ENCODE measurements around the gene AP3B1.

Gene AP3B1

GRCh38 chr5:78294248-78295034, at the start of gene AP3B1:
AP3B1 (minus strand) TSS chr5:78294698; CDS start chr5:78294579, 119 bp downstream.
- DNase-seq, result peak; percentile 87 to 94 (median 94)

- DNase-seq, result no peak
These were observed 46.9 kb upstream of the AP3B1 start for GRCh38 chr5:78341440-78341839.

- no peak for DNase-seq
These were observed 45.3 kb upstream of the AP3B1 start for GRCh38 chr5:78339617-78340436.

- DNase-seq, result no peak
These were observed 42.2 kb upstream of the AP3B1 start for GRCh38 chr5:78336698-78337097.

- no peak for DNase-seq
These were observed 41.5 kb upstream of the AP3B1 start for GRCh38 chr5:78335976-78336375.

- DNase-seq, result no peak
These were observed 40.3 kb upstream of the AP3B1 start for GRCh38 chr5:78334811-78335210.

GRCh38 chr5:78331523-78332080, 37.1 kb upstream of the AP3B1 start:
- DNase-seq, result no peak

GRCh38 chr5:78328585-78329173, 34.2 kb upstream of the AP3B1 start:
- no peak for DNase-seq

GRCh38 chr5:78327761-78328510, 33.4 kb upstream of the AP3B1 start:
- DNase-seq, result no peak

- no peak for DNase-seq
These were observed 32.4 kb upstream of the AP3B1 start for GRCh38 chr5:78326930-78327329.

- no peak for DNase-seq
These were observed 28.7 kb upstream of the AP3B1 start for GRCh38 chr5:78323241-78323640.

- no peak for DNase-seq
These were observed 25.9 kb upstream of the AP3B1 start for GRCh38 chr5:78320401-78320800.

- no peak for DNase-seq
These were observed 23.8 kb upstream of the AP3B1 start for GRCh38 chr5:78318337-78318736.

- no peak for DNase-seq
These were observed 23.0 kb upstream of the AP3B1 start for GRCh38 chr5:78317515-78317914.

GRCh38 chr5:78308703-78309102, 14.2 kb upstream of the AP3B1 start:
- no peak for DNase-seq

- no peak for DNase-seq
These were observed 6.1 kb upstream of the AP3B1 start for GRCh38 chr5:78300464-78301045.

GRCh38 chr5:78295035-78295961, 800 bp upstream of the AP3B1 start:
- DNase-seq, result peak in 3 of 4 experiments; percentile 7 to 33 (median 28)

- DNase-seq, result no peak
These were observed 649 bp downstream of the AP3B1 start for GRCh38 chr5:78293851-78294247.

- DNase-seq, result no peak
These were observed 2.8 kb downstream of the AP3B1 start for GRCh38 chr5:78291687-78292086.

- no peak for DNase-seq
These were observed 4.6 kb downstream of the AP3B1 start for GRCh38 chr5:78289911-78290310.

- no peak for DNase-seq
These were observed 6.3 kb downstream of the AP3B1 start for GRCh38 chr5:78288246-78288645.

Data from activated naive CD4-positive, alpha-beta T cell (primary cell).